OCI-LY1 (cell line): ENCODE data around the gene MPHOSPH9.

Experiments used
- H2AFZ ChIP-seq: fragments of 200-600 bp; sonication (generic), shearing (Covaris generic); 2 replicates; pipeline ENCODE4 v1.6.0; 2014; ENCODE audit warnings: antibody characterized with exemption, mild to moderate bottlenecking, low read length
- H3F3A ChIP-seq: fragments of 200-600 bp; sonication (generic), shearing (Covaris generic); 2 replicates; pipeline ENCODE4 v1.6.0; 2014; ENCODE audit warnings: mild to moderate bottlenecking, antibody characterized with exemption, low read length, moderate library complexity; ENCODE audit not compliant: insufficient read depth
- H3K27ac ChIP-seq: fragments of 200-600 bp; sonication (generic); 2 replicates; pipeline ENCODE4 v1.5.1; 2014; ENCODE audit warnings: low read length, mixed run types, mild to moderate bottlenecking, low read depth; ENCODE audit not compliant: poor library complexity, severe bottlenecking
- H3K27me3 ChIP-seq: fragments of 200-600 bp; sonication (generic); 2 replicates; pipeline ENCODE4 v1.6.0; 2014; ENCODE audit warnings: antibody characterized with exemption, mild to moderate bottlenecking, low read length, moderate library complexity; ENCODE audit not compliant: insufficient read depth
- H3K36me3 ChIP-seq: fragments of 200-600 bp; sonication (generic); 2 replicates; pipeline ENCODE4 v1.6.1; 2014; ENCODE audit warnings: mild to moderate bottlenecking, antibody characterized with exemption, low read length, moderate library complexity, mixed read lengths; ENCODE audit not compliant: insufficient read depth
- H3K4me1 ChIP-seq: fragments of 200-600 bp; sonication (generic); 2 replicates; pipeline ENCODE4 v1.5.1; 2014; ENCODE audit warnings: mild to moderate bottlenecking, low read length, moderate library complexity; ENCODE audit not compliant: insufficient read depth, severe bottlenecking
- H3K4me2 ChIP-seq: fragments of 200-600 bp; sonication (generic), shearing (Covaris generic); 2 replicates; pipeline ENCODE4 v1.6.1; 2014; ENCODE audit warnings: low read length
- H3K4me3 ChIP-seq: fragments of 200-600 bp; sonication (generic); 2 replicates; pipeline ENCODE4 v1.5.1; 2014; ENCODE audit warnings: low read length, low read depth, mild to moderate bottlenecking, mixed read lengths; ENCODE audit not compliant: poor library complexity, severe bottlenecking
- H3K79me2 ChIP-seq: fragments of 200-600 bp; shearing (Covaris generic); 2 replicates; pipeline ENCODE4 v1.6.1; 2016; ENCODE audit warnings: mixed run types, low read length, mixed read lengths; ENCODE audit not compliant: insufficient read depth
- H3K9ac ChIP-seq: fragments of 200-600 bp; sonication (generic), shearing (Covaris generic); 2 replicates; pipeline ENCODE4 v1.6.1; 2014; ENCODE audit warnings: mild to moderate bottlenecking, low read length, mixed read lengths
- H3K9me2 ChIP-seq: fragments of 200-600 bp; sonication (generic), shearing (Covaris generic); 2 replicates; pipeline ENCODE4 v1.6.1; 2014; ENCODE audit warnings: low read depth, mild to moderate bottlenecking, low read length, mixed read lengths
- H3K9me3 ChIP-seq: fragments of 200-600 bp; shearing (Covaris generic); 2 replicates; pipeline ENCODE4 v1.6.1; 2014; ENCODE audit warnings: low read length, mixed read lengths
- H4K20me1 ChIP-seq: fragments of 200-600 bp; sonication (generic), shearing (Covaris generic); 2 replicates; pipeline ENCODE4 v1.6.0; 2016; ENCODE audit warnings: mild to moderate bottlenecking, low read length; ENCODE audit not compliant: insufficient read depth
- EZH2 ChIP-seq: fragments of 200-600 bp; sonication (generic), shearing (Covaris generic); IDR thresholded peaks from 2 replicates; pipeline ENCODE4 v1.8.0; 2017; ENCODE audit warnings: borderline replicate concordance, mixed run types, mild to moderate bottlenecking, antibody characterized with exemption, low read length, moderate library complexity, mixed read lengths
- TF ChIP-seq, protein P1 (sequence below): fragments of 200-600 bp; sonication (generic), shearing (Covaris generic); IDR thresholded peaks from 2 replicates; pipeline ENCODE4 v1.5.1; 2017; ENCODE audit warnings: mild to moderate bottlenecking, antibody characterized with exemption, low read length, moderate library complexity, mixed read lengths

MPHOSPH9 gene

DNA sequence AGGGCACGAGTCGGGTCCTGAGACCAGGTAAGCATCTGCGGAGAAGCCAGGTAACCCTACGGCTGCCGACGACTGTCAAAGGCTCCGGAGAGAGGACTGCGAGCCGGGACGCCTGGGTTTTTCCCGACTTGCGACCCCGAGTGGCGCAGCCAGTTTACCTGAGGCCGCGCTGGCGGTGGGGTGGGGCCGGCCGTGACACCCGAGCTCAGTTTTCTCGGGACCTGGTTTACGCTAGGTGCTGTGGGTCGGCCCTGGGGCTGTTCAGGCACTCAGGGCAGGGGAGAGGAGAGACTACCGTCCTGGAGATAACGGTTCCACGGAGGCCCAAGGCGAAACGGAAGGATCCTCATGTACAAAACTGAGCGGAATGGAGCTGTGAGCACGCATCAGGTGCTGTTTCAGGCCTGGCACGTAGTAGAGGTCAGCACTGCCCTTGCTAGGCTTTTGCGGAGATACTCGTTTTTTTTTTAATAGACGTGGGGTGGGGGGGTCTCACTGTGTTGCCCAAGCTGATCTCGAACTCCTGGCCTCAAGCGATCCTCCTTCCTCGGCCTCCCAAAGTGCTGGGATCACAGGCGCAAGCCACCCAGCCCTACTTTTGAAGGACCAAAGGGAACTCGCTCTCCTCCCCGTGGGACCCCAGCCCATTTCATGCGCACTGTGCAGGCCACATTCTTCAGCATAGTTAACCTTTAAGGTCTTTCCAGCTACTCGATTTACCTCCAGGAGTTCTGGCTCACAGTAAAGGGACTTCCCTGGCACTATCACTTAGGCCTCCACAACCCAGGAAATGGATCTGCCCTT lies 766 bp upstream of the MPHOSPH9 start:
- H3K9ac ChIP-seq: peak overlapping the region; percentile 90
- H3K4me3 ChIP-seq: peak overlapping the region; percentile 88
- no peak overlapping the region for H2AFZ ChIP-seq
- H3K27ac ChIP-seq: peak overlapping the region; percentile 75
- no peaks in the 10 kb centered on the region for H3K9me3 ChIP-seq
- no peaks in the 10 kb centered on the region for H4K20me1 ChIP-seq
- peak overlapping the region; percentile 75 for H3K4me2 ChIP-seq
- H3K36me3 ChIP-seq: peaks cover 46% of the 10 kb centered on the region
- H3F3A ChIP-seq: peaks cover 6% of the 10 kb centered on the region; the same call in 1 of the 2 replicates
- H3K27me3 ChIP-seq: no peaks in the 10 kb centered on the region
- no peaks in the 10 kb centered on the region for H3K9me2 ChIP-seq
- H3K4me1 ChIP-seq: peaks cover 67% of the 10 kb centered on the region
- TF ChIP-seq EZH2: no peak
- TF ChIP-seq, protein P1, sequence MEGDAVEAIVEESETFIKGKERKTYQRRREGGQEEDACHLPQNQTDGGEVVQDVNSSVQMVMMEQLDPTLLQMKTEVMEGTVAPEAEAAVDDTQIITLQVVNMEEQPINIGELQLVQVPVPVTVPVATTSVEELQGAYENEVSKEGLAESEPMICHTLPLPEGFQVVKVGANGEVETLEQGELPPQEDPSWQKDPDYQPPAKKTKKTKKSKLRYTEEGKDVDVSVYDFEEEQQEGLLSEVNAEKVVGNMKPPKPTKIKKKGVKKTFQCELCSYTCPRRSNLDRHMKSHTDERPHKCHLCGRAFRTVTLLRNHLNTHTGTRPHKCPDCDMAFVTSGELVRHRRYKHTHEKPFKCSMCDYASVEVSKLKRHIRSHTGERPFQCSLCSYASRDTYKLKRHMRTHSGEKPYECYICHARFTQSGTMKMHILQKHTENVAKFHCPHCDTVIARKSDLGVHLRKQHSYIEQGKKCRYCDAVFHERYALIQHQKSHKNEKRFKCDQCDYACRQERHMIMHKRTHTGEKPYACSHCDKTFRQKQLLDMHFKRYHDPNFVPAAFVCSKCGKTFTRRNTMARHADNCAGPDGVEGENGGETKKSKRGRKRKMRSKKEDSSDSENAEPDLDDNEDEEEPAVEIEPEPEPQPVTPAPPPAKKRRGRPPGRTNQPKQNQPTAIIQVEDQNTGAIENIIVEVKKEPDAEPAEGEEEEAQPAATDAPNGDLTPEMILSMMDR: no peak
- peaks cover 65% of the 10 kb centered on the region for H3K79me2 ChIP-seq

DNA sequence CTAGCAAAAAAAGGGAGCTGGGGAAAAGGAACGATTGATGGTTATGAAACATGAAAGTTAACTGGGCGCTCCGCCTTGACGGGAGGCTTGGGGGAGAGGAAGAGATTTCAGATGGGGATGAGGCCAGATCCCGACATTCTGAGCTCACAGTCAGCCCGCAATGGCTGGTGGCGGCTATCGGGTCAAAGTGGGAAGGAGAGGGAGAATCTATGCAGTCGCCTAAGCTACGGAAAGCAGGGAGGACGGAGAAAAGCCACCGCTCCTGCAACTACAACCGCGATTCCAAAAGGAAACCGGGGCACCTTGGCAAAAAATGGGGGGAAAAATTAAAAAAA lies 502 bp downstream of the MPHOSPH9 start:
- Histone ChIP-seq H3K27ac (peak overlapping the region; percentile 67), H3K79me2 (peaks cover 70% of the 10 kb centered on the region), H3F3A (peaks cover 4% of the 10 kb centered on the region; the same call in 1 of the 2 replicates), H4K20me1 (no peaks in the 10 kb centered on the region), H2AFZ (no peak overlapping the region), H3K4me2 (peak overlapping the region; percentile 94), H3K9ac (peak overlapping the region; percentile 81), H3K9me3 (no peaks in the 10 kb centered on the region), H3K36me3 (peaks cover 46% of the 10 kb centered on the region), H3K4me3 (peak overlapping the region; percentile 88), H3K27me3 (no peaks in the 10 kb centered on the region), H3K4me1 (peaks cover 72% of the 10 kb centered on the region), H3K9me2 (no peaks in the 10 kb centered on the region)
- TF ChIP-seq, protein P1: no peak
- no peak for TF ChIP-seq EZH2

DNA sequence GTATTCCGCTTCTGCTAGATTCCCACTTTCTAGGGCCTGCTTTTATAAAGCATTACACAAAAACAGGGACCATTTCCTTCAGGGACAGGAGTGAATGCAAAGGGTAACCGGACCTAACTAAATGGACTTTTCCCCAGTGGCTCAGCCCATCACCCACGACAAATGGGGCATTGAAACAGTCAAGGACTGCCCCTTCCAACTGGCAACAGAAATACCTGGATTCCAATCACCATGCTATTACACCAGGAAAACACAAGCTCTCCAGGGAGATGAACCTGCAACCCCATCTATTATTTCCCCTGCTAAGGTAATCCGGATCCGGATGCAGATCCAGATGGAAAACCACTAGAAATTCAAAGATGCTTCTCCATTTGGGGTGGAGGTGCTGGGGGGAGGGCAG lies 1.0 kb downstream of the MPHOSPH9 start:
- no peak overlapping the region for H2AFZ ChIP-seq
- H3K9me3 ChIP-seq: no peaks in the 10 kb centered on the region
- H3K27ac ChIP-seq: peak overlapping the region; percentile 67
- H3K79me2 ChIP-seq: peaks cover 75% of the 10 kb centered on the region
- TF ChIP-seq EZH2: no peak
- TF ChIP-seq, protein P1: no peak
- peaks cover 50% of the 10 kb centered on the region for H3K36me3 ChIP-seq
- H3F3A ChIP-seq: 0 out of 2 replicates have a peak, but pooled peaks cover under 1% of the 10 kb centered on the region
- no peaks in the 10 kb centered on the region for H4K20me1 ChIP-seq
- H3K4me2 ChIP-seq: peak overlapping the region; percentile 94
- H3K27me3 ChIP-seq: no peaks in the 10 kb centered on the region
- peak overlapping the region; percentile 88 for H3K4me3 ChIP-seq
- H3K9ac ChIP-seq: peak overlapping the region; percentile 81
- peaks cover 68% of the 10 kb centered on the region for H3K4me1 ChIP-seq
- H3K9me2 ChIP-seq: no peaks in the 10 kb centered on the region
